Neural progenitor cell (in vitro differentiated cells): ENCODE data around the gene COMMD2. TPM values are rescaled to one million over a fixed set of nuclear protein-coding genes. Genes with fewer than 3 reads are reported as not detected.

Experiments used
- DNase-seq: peaks from one replicate; pipeline ENCODE4 v3.0.0-alpha.2; 2016; ENCODE audit warnings: low spot score
- H2AFZ ChIP-seq: fragments of 200-600 bp; sonication (generic); replicated peaks from 2 replicates; pipeline ENCODE4 v1.6.1; 2016; ENCODE audit warnings: antibody characterized with exemption
- H3F3A ChIP-seq: fragments of 200-600 bp; sonication (generic); 2 replicates; pipeline ENCODE4 v1.6.1; 2016; ENCODE audit warnings: antibody characterized with exemption, low read depth
- H3K27ac ChIP-seq: fragments of 200-600 bp; sonication (generic); 2 replicates; pipeline ENCODE4 v1.5.1; 2016; ENCODE audit warnings: mild to moderate bottlenecking
- H3K27me3 ChIP-seq: fragments of 200-600 bp; sonication (generic); 2 replicates; pipeline ENCODE4 v1.6.1; 2016; ENCODE audit warnings: mild to moderate bottlenecking, moderate library complexity
- H3K36me3 ChIP-seq: fragments of 200-600 bp; sonication (generic); 2 replicates; pipeline ENCODE4 v1.5.1; 2016
- H3K4me1 ChIP-seq: fragments of 200-600 bp; sonication (generic); 2 replicates; pipeline ENCODE4 v1.6.1; 2016; ENCODE audit warnings: mixed run types
- H3K4me2 ChIP-seq: fragments of 200-600 bp; sonication (generic); 2 replicates; pipeline ENCODE4 v1.6.1; 2016
- H3K4me3 ChIP-seq: fragments of 200-600 bp; sonication (generic); 2 replicates; pipeline ENCODE4 v1.5.1; 2016
- H3K79me2 ChIP-seq: fragments of 200-600 bp; sonication (generic); 2 replicates; pipeline ENCODE4 v1.6.1; 2016; ENCODE audit warnings: low read depth
- H3K9ac ChIP-seq: fragments of 200-600 bp; sonication (generic); 2 replicates; pipeline ENCODE4 v1.6.1; 2016
- H3K9me3 ChIP-seq: fragments of 200-600 bp; sonication (generic); 2 replicates; pipeline ENCODE4 v1.5.1; 2016; ENCODE audit warnings: low read depth
- H4K20me1 ChIP-seq: fragments of 200-600 bp; sonication (generic); 2 replicates; pipeline ENCODE4 v1.6.1; 2016; ENCODE audit warnings: low read depth
- H3K27ac Mint-ChIP-seq: 3 replicates; pipeline ENCODE4 v1.8.0; 2021; ENCODE audit warnings: mixed read lengths
- H3K27me3 Mint-ChIP-seq: 2 replicates; pipeline ENCODE4 v1.8.0; 2022; ENCODE audit warnings: low read depth, mild to moderate bottlenecking, inconsistent platforms, moderate library complexity, mixed read lengths; ENCODE audit not compliant: insufficient read depth
- H3K36me3 Mint-ChIP-seq: 3 replicates; pipeline ENCODE4 v1.8.0; 2021; ENCODE audit warnings: mixed read lengths
- H3K4me1 Mint-ChIP-seq: 3 replicates; pipeline ENCODE4 v1.8.0; 2021; ENCODE audit warnings: mixed read lengths
- H3K4me3 Mint-ChIP-seq: 3 replicates; pipeline ENCODE4 v1.8.0; 2021; ENCODE audit warnings: mild to moderate bottlenecking, moderate library complexity, mixed read lengths
- H3K9me3 Mint-ChIP-seq: 3 replicates; pipeline ENCODE4 v1.8.0; 2020; ENCODE audit warnings: mixed read lengths
- EZH2 ChIP-seq: fragments of 200-600 bp; sonication (generic); IDR thresholded peaks from 2 replicates; pipeline ENCODE4 v1.6.1; 2017; ENCODE audit warnings: antibody characterized with exemption, mild to moderate bottlenecking, moderate library complexity
- EZH2phosphoT487 ChIP-seq: fragments of 200-600 bp; sonication (generic); IDR thresholded peaks from 2 replicates; pipeline ENCODE4 v1.6.1; 2017; ENCODE audit warnings: antibody characterized with exemption
- total RNA-seq: library from RNA; depleted of rRNA; stranded (reverse); fragments of >200 nt; gene quantifications from 2 replicates; pipeline ENCODE4 v1.2.3, GENCODE V29; 2015; ENCODE audit warnings: low replicate concordance
- TF ChIP-seq, protein P1 (sequence below): fragments of 200-600 bp; sonication (generic); IDR thresholded peaks from 2 replicates; pipeline ENCODE4 v1.5.1; 2017; ENCODE audit warnings: antibody characterized with exemption, mild to moderate bottlenecking

Gene COMMD2
- total RNA-seq, 1 donor from 2014 or later: 110 TPM

DNA sequence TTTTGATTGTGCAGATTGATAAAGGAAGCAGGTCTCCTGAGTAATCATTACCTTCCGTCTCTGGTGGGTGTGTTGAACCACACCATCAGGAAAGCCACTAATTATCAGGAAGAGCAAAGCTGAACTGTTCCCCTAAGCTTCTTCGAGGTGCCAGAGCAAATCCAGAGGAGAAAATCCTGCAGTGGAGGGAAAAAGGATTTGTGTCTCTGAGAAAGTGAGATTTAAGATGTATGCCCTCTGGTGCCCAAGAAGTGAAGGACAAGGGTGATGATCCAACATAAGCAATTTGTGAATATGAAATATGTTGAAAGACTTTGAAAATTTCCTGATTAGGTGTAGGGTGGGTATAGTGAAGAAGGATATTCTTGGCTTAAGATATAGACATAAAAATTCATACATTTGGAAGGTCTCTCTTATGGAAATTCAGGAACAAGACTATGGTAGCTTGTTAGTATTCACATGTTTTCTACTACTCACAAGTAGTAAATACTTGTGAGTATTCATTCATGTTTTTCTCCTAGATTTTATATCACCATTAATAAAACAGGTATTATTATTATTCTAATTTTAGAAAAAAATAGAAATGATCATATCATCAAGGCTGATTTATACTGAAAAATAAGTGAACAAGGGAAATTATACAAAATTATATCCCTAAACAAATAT, 34.8 kb downstream of the COMMD2 start:
- H3K9me3 ChIP-seq: peaks cover 11% of the 10 kb centered on the region
- Mint-ChIP-seq H3K27ac (no peak overlapping the region), H3K4me1 (peaks cover 4% of the 10 kb centered on the region), H3K27me3 (no peaks in the 10 kb centered on the region), H3K4me3 (no peak overlapping the region), H3K9me3 (peaks cover 25% of the 10 kb centered on the region), H3K36me3 (no peaks in the 10 kb centered on the region)
- no peaks in the 10 kb centered on the region for H4K20me1 ChIP-seq
- no peaks in the 10 kb centered on the region for H3K79me2 ChIP-seq
- no peak overlapping the region for H3K9ac ChIP-seq
- H3F3A ChIP-seq: no peaks in the 10 kb centered on the region
- no peak overlapping the region for H3K27ac ChIP-seq
- DNase-seq: peak; percentile 77
- peak overlapping the region; percentile 93 for H2AFZ ChIP-seq
- no peaks in the 10 kb centered on the region for H3K4me1 ChIP-seq
- TF ChIP-seq EZH2phosphoT487: no peak
- TF ChIP-seq, protein P1, sequence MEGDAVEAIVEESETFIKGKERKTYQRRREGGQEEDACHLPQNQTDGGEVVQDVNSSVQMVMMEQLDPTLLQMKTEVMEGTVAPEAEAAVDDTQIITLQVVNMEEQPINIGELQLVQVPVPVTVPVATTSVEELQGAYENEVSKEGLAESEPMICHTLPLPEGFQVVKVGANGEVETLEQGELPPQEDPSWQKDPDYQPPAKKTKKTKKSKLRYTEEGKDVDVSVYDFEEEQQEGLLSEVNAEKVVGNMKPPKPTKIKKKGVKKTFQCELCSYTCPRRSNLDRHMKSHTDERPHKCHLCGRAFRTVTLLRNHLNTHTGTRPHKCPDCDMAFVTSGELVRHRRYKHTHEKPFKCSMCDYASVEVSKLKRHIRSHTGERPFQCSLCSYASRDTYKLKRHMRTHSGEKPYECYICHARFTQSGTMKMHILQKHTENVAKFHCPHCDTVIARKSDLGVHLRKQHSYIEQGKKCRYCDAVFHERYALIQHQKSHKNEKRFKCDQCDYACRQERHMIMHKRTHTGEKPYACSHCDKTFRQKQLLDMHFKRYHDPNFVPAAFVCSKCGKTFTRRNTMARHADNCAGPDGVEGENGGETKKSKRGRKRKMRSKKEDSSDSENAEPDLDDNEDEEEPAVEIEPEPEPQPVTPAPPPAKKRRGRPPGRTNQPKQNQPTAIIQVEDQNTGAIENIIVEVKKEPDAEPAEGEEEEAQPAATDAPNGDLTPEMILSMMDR: peak; percentile 88
- no peak for TF ChIP-seq EZH2
- no peak overlapping the region for H3K4me2 ChIP-seq
- H3K4me3 ChIP-seq: no peak overlapping the region
- no peaks in the 10 kb centered on the region for H3K36me3 ChIP-seq
- H3K27me3 ChIP-seq: no peaks in the 10 kb centered on the region

DNA sequence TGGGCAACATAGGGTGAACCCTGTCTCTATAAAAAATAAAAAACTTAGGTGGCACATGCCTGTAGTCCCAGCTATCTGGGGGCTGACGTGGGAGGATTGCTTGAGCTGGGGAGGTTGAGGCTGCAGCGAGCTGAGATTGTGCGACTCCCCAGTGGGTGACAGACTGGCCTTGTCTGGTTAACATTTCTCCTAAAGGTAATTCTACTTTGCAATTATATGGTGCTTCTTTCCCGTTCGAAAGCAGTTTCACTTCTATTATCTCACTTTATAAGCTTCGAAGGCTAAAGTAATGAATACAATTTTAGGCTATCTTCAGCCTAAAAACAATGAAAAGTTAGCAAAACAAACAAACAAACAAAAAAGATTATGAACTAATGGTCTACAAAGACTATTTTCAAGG, 35.3 kb downstream of the COMMD2 start:
- Histone ChIP-seq H3K79me2 (no peaks in the 10 kb centered on the region), H3K9ac (no peak overlapping the region), H4K20me1 (no peaks in the 10 kb centered on the region), H3K27me3 (no peaks in the 10 kb centered on the region), H3K36me3 (no peaks in the 10 kb centered on the region), H3K27ac (no peak overlapping the region), H3K4me3 (no peak overlapping the region), H3F3A (no peaks in the 10 kb centered on the region), H3K9me3 (peaks cover 11% of the 10 kb centered on the region), H2AFZ (peak overlapping the region; percentile 93), H3K4me1 (no peaks in the 10 kb centered on the region), H3K4me2 (no peak overlapping the region)
- no peaks in the 10 kb centered on the region for H3K27me3 Mint-ChIP-seq
- H3K4me3 Mint-ChIP-seq: no peak overlapping the region
- no peak for DNase-seq
- peaks cover 22% of the 10 kb centered on the region for H3K9me3 Mint-ChIP-seq
- H3K36me3 Mint-ChIP-seq: no peaks in the 10 kb centered on the region
- no peak overlapping the region for H3K27ac Mint-ChIP-seq
- TF ChIP-seq, protein P1: no peak
- TF ChIP-seq EZH2 (no peak), EZH2phosphoT487 (no peak)
- peaks cover 4% of the 10 kb centered on the region for H3K4me1 Mint-ChIP-seq

DNA sequence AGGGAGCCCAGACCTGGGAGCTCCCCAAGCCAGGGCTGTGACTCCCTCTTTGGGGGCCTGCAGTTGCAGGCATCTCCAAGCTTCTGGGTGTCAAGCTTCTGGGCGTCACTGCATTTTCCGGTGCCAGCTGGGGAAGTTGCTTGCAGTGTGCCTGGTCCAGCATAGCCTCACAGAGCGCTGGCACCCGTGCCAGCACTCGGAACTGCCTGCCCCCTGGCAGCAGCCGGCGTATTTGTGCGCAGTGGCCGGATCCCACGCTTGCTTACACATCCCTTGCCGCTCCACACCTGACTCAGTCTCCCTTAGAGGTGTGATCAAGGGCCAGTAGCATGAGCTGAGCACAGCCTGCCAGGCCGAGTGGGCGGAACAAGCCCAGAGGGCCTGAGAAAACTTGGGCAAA, 37.0 kb downstream of the COMMD2 start:
- H3K79me2 ChIP-seq: no peaks in the 10 kb centered on the region
- H3K36me3 Mint-ChIP-seq: no peaks in the 10 kb centered on the region
- no peaks in the 10 kb centered on the region for H3K4me1 ChIP-seq
- DNase-seq: no peak
- H3K4me3 ChIP-seq: no peak overlapping the region
- H3K27me3 Mint-ChIP-seq: no peaks in the 10 kb centered on the region
- H3K36me3 ChIP-seq: no peaks in the 10 kb centered on the region
- no peak overlapping the region for H3K4me2 ChIP-seq
- peaks cover 8% of the 10 kb centered on the region for H3K9me3 Mint-ChIP-seq
- H3K27me3 ChIP-seq: no peaks in the 10 kb centered on the region
- TF ChIP-seq EZH2: no peak
- TF ChIP-seq EZH2phosphoT487: no peak
- TF ChIP-seq, protein P1: no peak
- no peak overlapping the region for H3K27ac ChIP-seq
- no peak overlapping the region for H3K27ac Mint-ChIP-seq
- no peak overlapping the region for H3K4me3 Mint-ChIP-seq
- H3K4me1 Mint-ChIP-seq: peaks cover 4% of the 10 kb centered on the region
- no peak overlapping the region for H3K9ac ChIP-seq
- H3F3A ChIP-seq: no peaks in the 10 kb centered on the region
- peaks cover 1% of the 10 kb centered on the region for H3K9me3 ChIP-seq
- H4K20me1 ChIP-seq: no peaks in the 10 kb centered on the region
- no peak overlapping the region for H2AFZ ChIP-seq
